IMR-90 (cell line): ENCODE results near the gene CSNK2A1. TPM values are rescaled to one million over a fixed set of nuclear protein-coding genes. Genes with fewer than 3 reads are reported as not detected.

Experiments
- ATAC-seq: fragments of 200-7000 bp; cut with Tn5 transposase; 2 replicates; pipeline ENCODE4 v1.9.1; 2020; ENCODE audit warnings: low read depth, mild to moderate bottlenecking, moderate library complexity
- BruUV-seq: library from RNA; stranded (reverse); fragments of 400-500 nt; replicated peaks from 2 replicates; lab custom pipeline; 2021; lab: Mats Ljungman, UMichigan
- CTCF ChIA-PET: fragments of 300-600 bp; formaldehyde crosslinking; extraction: SDS; loops from one replicate; lab custom pipeline; 2021; ENCODE audit warnings: antibody characterized with exemption; lab: Yijun Ruan, JAX
- POLR2A ChIA-PET: fragments of 300-600 bp; sonication (Branson Sonifier 250); formaldehyde crosslinking; loops from one replicate; lab custom pipeline; 2022; ENCODE audit warnings: antibody characterized with exemption; ENCODE audit not compliant: unreplicated experiment; lab: Charles Lee
- DNase-seq: peaks from one replicate; pipeline ENCODE4 v3.0.0; 2013
- H2AFZ ChIP-seq: replicated peaks from 2 replicates; pipeline ENCODE3; 2013; ENCODE audit warnings: low read length, mild to moderate bottlenecking; ENCODE audit not compliant: poor library complexity
- H2AK5ac ChIP-seq: 2 replicates; pipeline ENCODE4 v1.6.1; 2013; ENCODE audit warnings: low read depth, low read length, inconsistent platforms
- H2AK9ac ChIP-seq: replicated peaks from 2 replicates; pipeline ENCODE3; 2013; ENCODE audit warnings: mild to moderate bottlenecking, low read depth, low read length, moderate library complexity; ENCODE audit not compliant: poor library complexity
- H2BK120ac ChIP-seq: 2 replicates; pipeline ENCODE4 v1.6.1; 2013; ENCODE audit warnings: low read depth, low read length, inconsistent platforms
- H2BK15ac ChIP-seq: 3 replicates; pipeline ENCODE4 v1.6.1; 2013; ENCODE audit warnings: low read depth, low read length, inconsistent platforms
- H2BK20ac ChIP-seq: 2 replicates; pipeline ENCODE4 v1.6.1; 2013; ENCODE audit warnings: low read depth, mild to moderate bottlenecking, inconsistent platforms, low read length, moderate library complexity
- H2BK5ac ChIP-seq: 2 replicates; pipeline ENCODE4 v1.6.1; 2013; ENCODE audit warnings: mild to moderate bottlenecking, low read depth, low read length, inconsistent platforms; ENCODE audit not compliant: poor library complexity, severe bottlenecking
- H3K14ac ChIP-seq: replicated peaks from 2 replicates; pipeline ENCODE4 v1.6.1; 2013; ENCODE audit warnings: low read depth, low read length, inconsistent platforms
- H3K18ac ChIP-seq: 2 replicates; pipeline ENCODE4 v1.6.1; 2013; ENCODE audit warnings: low read depth, low read length, control low read depth
- H3K23ac ChIP-seq: 2 replicates; pipeline ENCODE4 v1.6.1; 2013; ENCODE audit warnings: low read depth, low read length, inconsistent platforms
- H3K27ac ChIP-seq: 2 replicates; pipeline ENCODE4 v1.5.1; 2013; ENCODE audit warnings: mild to moderate bottlenecking, control low read depth, low read length; ENCODE audit not compliant: insufficient read depth
- H3K27me3 ChIP-seq: 2 replicates; pipeline ENCODE4 v1.6.1; 2013; ENCODE audit warnings: low read length; ENCODE audit not compliant: control insufficient read depth, insufficient read depth
- H3K36me3 ChIP-seq: 2 replicates; pipeline ENCODE4 v1.6.1; 2013; ENCODE audit warnings: low read length, mixed read lengths; ENCODE audit not compliant: control insufficient read depth, insufficient read depth
- H3K4ac ChIP-seq: 2 replicates; pipeline ENCODE4 v1.6.1; 2013; ENCODE audit warnings: low read depth, low read length, inconsistent platforms
- H3K4me1 ChIP-seq: 2 replicates; pipeline ENCODE4 v1.6.1; 2013; ENCODE audit warnings: low read length, mixed read lengths; ENCODE audit not compliant: control insufficient read depth, insufficient read depth
- H3K4me2 ChIP-seq: 2 replicates; pipeline ENCODE4 v1.6.1; 2013; ENCODE audit warnings: low read depth, mild to moderate bottlenecking, control low read depth, low read length, moderate library complexity
- H3K4me3 ChIP-seq: 2 replicates; pipeline ENCODE4 v1.5.1; 2013; ENCODE audit warnings: low read depth, mild to moderate bottlenecking, control low read depth, low read length, moderate library complexity; ENCODE audit not compliant: insufficient read depth
- H3K56ac ChIP-seq: 2 replicates; pipeline ENCODE4 v1.6.1; 2013; ENCODE audit warnings: low read length, inconsistent platforms; ENCODE audit not compliant: insufficient read depth; ENCODE audit errors: extremely low read depth
- H3K79me1 ChIP-seq, 2 experiments: 2 replicates each; pipeline ENCODE4 v1.6.1; 2013; ENCODE audit warnings: low read length in 2 of 2, inconsistent platforms in 1 of 2, low read depth in 1 of 2
- H3K9ac ChIP-seq: 2 replicates; pipeline ENCODE4 v1.6.1; 2013; ENCODE audit warnings: low read depth, low read length, control low read depth
- H3K9me1 ChIP-seq: 2 replicates; pipeline ENCODE4 v1.6.1; 2013; ENCODE audit warnings: low read length, inconsistent platforms; ENCODE audit not compliant: insufficient read depth
- H3K9me3 ChIP-seq: 2 replicates; pipeline ENCODE4 v1.6.1; 2013; ENCODE audit warnings: low read length; ENCODE audit not compliant: control insufficient read depth, insufficient read depth
- H4K20me1 ChIP-seq: 2 replicates; pipeline ENCODE4 v1.6.1; 2013; ENCODE audit warnings: low read length, inconsistent platforms; ENCODE audit not compliant: insufficient read depth
- H4K5ac ChIP-seq: 2 replicates; pipeline ENCODE4 v1.6.1; 2013; ENCODE audit warnings: mild to moderate bottlenecking, low read depth, low read length, control low read depth
- H4K8ac ChIP-seq, 2 experiments: 2 replicates each; pipeline ENCODE4 v1.6.1; 2013; ENCODE audit warnings: low read depth in 2 of 2, low read length in 2 of 2, control low read depth in 1 of 2, inconsistent platforms in 1 of 2
- H4K91ac ChIP-seq: 2 replicates; pipeline ENCODE4 v1.6.1; 2013; ENCODE audit warnings: low read depth, low read length, inconsistent platforms; ENCODE audit not compliant: insufficient read depth
- CEBPB ChIP-seq: IDR thresholded peaks from 2 replicates; pipeline ENCODE4 v1.6.1; 2012; ENCODE audit warnings: low read depth, low read length, improper control_type of control experiment
- CHD1 ChIP-seq: IDR thresholded peaks from 2 replicates; pipeline ENCODE4 v1.6.1; 2012; ENCODE audit warnings: low read depth, low read length, improper control_type of control experiment
- MAFK ChIP-seq: IDR thresholded peaks from 2 replicates; pipeline ENCODE4 v1.6.1; 2012; ENCODE audit warnings: low read depth, low read length, improper control_type of control experiment
- MAZ ChIP-seq: IDR thresholded peaks from 2 replicates; pipeline ENCODE4 v1.6.1; 2012; ENCODE audit warnings: low read depth, mild to moderate bottlenecking, low read length, improper control_type of control experiment, moderate library complexity, borderline replicate concordance
- RAD21 ChIP-seq: IDR thresholded peaks from 2 replicates; pipeline ENCODE4 v1.6.1; 2012; ENCODE audit warnings: low read length, improper control_type of control experiment
- RCOR1 ChIP-seq: IDR thresholded peaks from 2 replicates; pipeline ENCODE4 v1.6.1; 2012; ENCODE audit warnings: mild to moderate bottlenecking, low read length, improper control_type of control experiment; ENCODE audit not compliant: insufficient replicate concordance
- RFX5 ChIP-seq: IDR thresholded peaks from 2 replicates; pipeline ENCODE4 v1.8.0; 2012; ENCODE audit warnings: low read depth, mild to moderate bottlenecking, low read length, moderate library complexity
- WGBS, 2 experiments: methylation state at CpG; one replicate each; pipeline versions ENCODE4 v1.1.5 to v1.1.7; 2013; ENCODE audit warnings: missing lambda C conversion rate in 2 of 2; ENCODE audit not compliant: insufficient read length in 1 of 2; ENCODE audit errors: extremely low coverage in 2 of 2; 5-methylcytosine and 5-hydroxymethylcytosine counted together
- dilution Hi-C: fragments of 300-500 bp; cut with HindIII; formaldehyde crosslinking; loops from one replicate; pipeline ENCODE4 v1.14.3; 2018; ENCODE audit warnings: low sequenced_read_pairs; ENCODE audit not compliant: unreplicated experiment
- in situ Hi-C: fragments of 300-500 bp; cut with MboI; formaldehyde crosslinking; loops from 3 replicates; pipeline ENCODE4 v1.14.3; 2019; ENCODE audit warnings: low sequenced_read_pairs, inconsistent platforms, mixed read lengths
- intact Hi-C: fragments of 100-400 bp; cut with micrococcal nuclease; formaldehyde crosslinking; loops from 2 replicates; pipeline ENCODE4 v1.10.0; 2022
- microRNA-seq, 2 experiments: library from miRNA; stranded (forward) in 1 of 2; unstranded in 1 of 2; fragments of 10-50 nt in 1 of 2; fragments of <30 nt in 1 of 2; gene quantifications in 1 of 2; microRNA quantifications in 1 of 2; one replicate each; pipeline versions ENCODE3 to v1.1.0; 2013 to 2020; ENCODE audit not compliant: insufficient read depth in 1 of 2, insufficient read length in 1 of 2, unreplicated experiment in 1 of 2
- polyA plus RNA-seq, 3 experiments: library from polyadenylated mRNA; depleted of rRNA; stranded (reverse); fragments of >200 nt; gene quantifications; 2 replicates each; pipeline ENCODE4 v1.2.3, GENCODE V29; 2012; ENCODE audit warnings: low replicate concordance in 1 of 3
- small RNA-seq, 5 experiments: library from RNA; depleted of rRNA; stranded (forward); fragments of <200 nt; gene quantifications; one replicate each; pipeline ENCODE3, GENCODE V24; 2012
- total RNA-seq: library from RNA; depleted of rRNA; stranded (reverse); fragments of >200 nt; gene quantifications from 2 replicates; pipeline ENCODE4 v1.2.3, GENCODE V29; 2012; rRNA removed

CSNK2A1 gene
- total and polyA plus RNA-seq, 2 of the 4 experiments (the other 2 are of a cell fraction): 86.3 to 151 TPM

- BruUV-seq: no TSS peak
- H4K5ac ChIP-seq: no peak overlapping the region
- no peaks in the 10 kb centered on the region for H3K27me3 ChIP-seq
- H3K4me2 ChIP-seq: no peak overlapping the region
- no peak overlapping the region for H4K91ac ChIP-seq
- H3K14ac ChIP-seq: no peak overlapping the region
- H2AK9ac ChIP-seq: no peak overlapping the region
- no peak for DNase-seq
- ChIA-PET CTCF (no interaction called here), POLR2A (interaction anchor here (0.6 kb wide), 1 partner anchor 71 kb away, joined by 7 read pairs; no protein-coding TSS in a partner anchor)
- H3K9me3 ChIP-seq: no peaks in the 10 kb centered on the region
- peaks cover 0 to 26% of the 10 kb centered on the region in 2 experiments; a peak in 3 of 4 replicates for H3K79me1 ChIP-seq
- no peaks in the 10 kb centered on the region; the same call in none of the 2 replicates for H3K9me1 ChIP-seq
- H3K56ac ChIP-seq: no peak overlapping the region
- intact Hi-C loops (loop anchor here (2.0 kb wide), 1 partner anchor 18 kb away; no protein-coding TSS in a partner anchor), dilution Hi-C loops (no loop called here), in situ Hi-C loops (no loop called here)
- no peak overlapping the region for H3K27ac ChIP-seq
- no peak overlapping the region for H4K8ac ChIP-seq
- H2BK5ac ChIP-seq: no peak overlapping the region
- H3K4me1 ChIP-seq: no peaks in the 10 kb centered on the region
- no peak overlapping the region for H3K18ac ChIP-seq
- no peak for ATAC-seq
- H3K9ac ChIP-seq: no peak overlapping the region
- peaks cover 10% of the 10 kb centered on the region; the same call in 1 of the 2 replicates for H4K20me1 ChIP-seq
- no CpG with 5 or more reads among the region's 2 CpGs for WGBS, 2 experiments
- H2AK5ac ChIP-seq: no peak overlapping the region
- no peak overlapping the region for H2AFZ ChIP-seq
- H3K4me3 ChIP-seq: no peak overlapping the region
- no peak overlapping the region for H2BK20ac ChIP-seq
- peaks cover 58% of the 10 kb centered on the region for H3K36me3 ChIP-seq
- TF ChIP-seq MAZ (no peak), CHD1 (no peak), MAFK (no peak), RFX5 (no peak), RAD21 (no peak), CEBPB (0 out of 2 replicates have a peak, but pooled peaks have one; percentile 37), RCOR1 (no peak)
- no peak overlapping the region for H2BK15ac ChIP-seq
- no peak overlapping the region for H3K4ac ChIP-seq
- H3K23ac ChIP-seq: no peak overlapping the region
- H2BK120ac ChIP-seq: no peak overlapping the region
Measured at GRCh38 chr20:426566-426965, 117.0 kb downstream of the CSNK2A1 start.

Small RNA genes lying within 50 kb of the gene (microRNA-seq; reads per million reads assigned to microRNA genes)
- gene RF00019 (ENCODE audit: insufficient read depth, insufficient read length): not detected

Small RNA genes lying within 50 kb of the gene (small RNA-seq; reads per million reads assigned to genes)
- gene RF00019: 0 reads per million in 5 experiments

Other genes starting within 250 kb of the CSNK2A1 start
- 10.9 and 13.9 TPM in 2 replicates for gene ZCCHC3, start 246.2 kb downstream of the CSNK2A1 start, total RNA-seq
- 8.2 and 8.8 TPM in 2 replicates for gene ZCCHC3, start 246.2 kb downstream of the CSNK2A1 start, polyA plus RNA-seq (2012; rRNA removed)
- 1.1 TPM in 2 replicates for gene SOX12, start 218.2 kb downstream of the CSNK2A1 start, total RNA-seq
- 6.2 and 6.4 TPM in 2 replicates for gene SOX12, start 218.2 kb downstream of the CSNK2A1 start, polyA plus RNA-seq (2012; rRNA removed)
- gene NRSN2, start 196.7 kb downstream of the CSNK2A1 start, total RNA-seq: 9.9 and 17.5 TPM in 2 replicates
- gene NRSN2, start 196.7 kb downstream of the CSNK2A1 start, polyA plus RNA-seq (2012; rRNA removed): 75.1 and 101 TPM in 2 replicates
- 15.0 and 18.5 TPM in 2 replicates for gene TRIB3, start 163.0 kb downstream of the CSNK2A1 start, total RNA-seq
- 23.2 and 23.4 TPM in 2 replicates for gene TRIB3, start 163.0 kb downstream of the CSNK2A1 start, polyA plus RNA-seq (2012; rRNA removed)
- 29.2 and 29.9 TPM in 2 replicates for gene RBCK1, start 135.5 kb downstream of the CSNK2A1 start, total RNA-seq
- gene RBCK1, start 135.5 kb downstream of the CSNK2A1 start, polyA plus RNA-seq (2012; rRNA removed): 84.2 and 89.4 TPM in 2 replicates
- 36.7 and 42.8 TPM in 2 replicates for gene TBC1D20, start 81.3 kb downstream of the CSNK2A1 start, total RNA-seq
- gene TBC1D20, start 81.3 kb downstream of the CSNK2A1 start, polyA plus RNA-seq (2012; rRNA removed): 38.2 and 39.1 TPM in 2 replicates
- gene TCF15, start 66.5 kb upstream of the CSNK2A1 start, total RNA-seq: not detected in 2 replicates
- not detected in 2 replicates for gene TCF15, start 66.5 kb upstream of the CSNK2A1 start, polyA plus RNA-seq (2012; rRNA removed)
- 63.0 and 71.2 TPM in 2 replicates for gene SRXN1, start 109.4 kb upstream of the CSNK2A1 start, total RNA-seq
- 41.1 and 51.2 TPM in 2 replicates for gene SRXN1, start 109.4 kb upstream of the CSNK2A1 start, polyA plus RNA-seq (2012; rRNA removed)
- not detected in 2 replicates for gene SCRT2, start 132.0 kb upstream of the CSNK2A1 start, total RNA-seq
- not detected in 2 replicates for gene SCRT2, start 132.0 kb upstream of the CSNK2A1 start, polyA plus RNA-seq (2012; rRNA removed)
- not detected in 2 replicates for gene SLC52A3, start 224.7 kb upstream of the CSNK2A1 start, total RNA-seq
- gene SLC52A3, start 224.7 kb upstream of the CSNK2A1 start, polyA plus RNA-seq (2012; rRNA removed): not detected in 2 replicates